Right atrium auricular region (tissue), 2 donors: ENCODE measurements around the gene TBC1D9B. TPM values are rescaled to one million over a fixed set of nuclear protein-coding genes. Genes with fewer than 3 reads are reported as not detected.
A peak's percentile ranks its signal among the peaks of the same experiment; 100 is the strongest.

Experiments used
- DNase-seq: peaks from one replicate; pipeline ENCODE4 v3.0.0-alpha.2; 2019; ENCODE audit warnings: low spot score
- H3K27ac ChIP-seq, 2 donors: fragments of 200-600 bp; sonication (generic); 1 replicate in 1 of 2; 2 replicates in 1 of 2; pipeline ENCODE4 v1.5.1; 2016 to 2019
- H3K27me3 ChIP-seq, 2 donors: fragments of 200-600 bp; sonication (generic); one replicate each; pipeline versions ENCODE4 v1.5.1 to v1.6.0; 2017 to 2019
- H3K36me3 ChIP-seq: fragments of 200-600 bp; sonication (generic); one replicate; pipeline ENCODE4 v1.5.1; 2016
- H3K4me1 ChIP-seq, 2 donors: fragments of 200-600 bp; sonication (generic); one replicate each; pipeline versions ENCODE4 v1.5.1 to v1.6.0; 2017 to 2019
- H3K4me3 ChIP-seq, 2 donors: fragments of 200-600 bp; sonication (generic); 1 replicate in 1 of 2; 2 replicates in 1 of 2; pipeline ENCODE4 v1.5.1; 2017 to 2019; ENCODE audit warnings: mild to moderate bottlenecking in 1 of 2, moderate library complexity in 1 of 2
- H3K9me3 ChIP-seq, 2 donors: fragments of 200-600 bp; sonication (generic); one replicate each; pipeline ENCODE4 v1.5.1; 2019
- total RNA-seq, 2 donors: library from RNA; depleted of rRNA; stranded (reverse); fragments of >200 nt; gene quantifications; one replicate each; pipeline ENCODE4 v1.1.0, GENCODE V29; 2016
- TF ChIP-seq, protein P1 (sequence below), 2 donors: fragments of 200-600 bp; sonication (generic); IDR thresholded peaks; one replicate each; pipeline ENCODE4 v1.5.1; 2019; ENCODE audit warnings: antibody characterized with exemption in 2 of 2

TBC1D9B gene
- total RNA-seq = 10 to 100 TPM; 33.5 to 57.7 TPM

DNA sequence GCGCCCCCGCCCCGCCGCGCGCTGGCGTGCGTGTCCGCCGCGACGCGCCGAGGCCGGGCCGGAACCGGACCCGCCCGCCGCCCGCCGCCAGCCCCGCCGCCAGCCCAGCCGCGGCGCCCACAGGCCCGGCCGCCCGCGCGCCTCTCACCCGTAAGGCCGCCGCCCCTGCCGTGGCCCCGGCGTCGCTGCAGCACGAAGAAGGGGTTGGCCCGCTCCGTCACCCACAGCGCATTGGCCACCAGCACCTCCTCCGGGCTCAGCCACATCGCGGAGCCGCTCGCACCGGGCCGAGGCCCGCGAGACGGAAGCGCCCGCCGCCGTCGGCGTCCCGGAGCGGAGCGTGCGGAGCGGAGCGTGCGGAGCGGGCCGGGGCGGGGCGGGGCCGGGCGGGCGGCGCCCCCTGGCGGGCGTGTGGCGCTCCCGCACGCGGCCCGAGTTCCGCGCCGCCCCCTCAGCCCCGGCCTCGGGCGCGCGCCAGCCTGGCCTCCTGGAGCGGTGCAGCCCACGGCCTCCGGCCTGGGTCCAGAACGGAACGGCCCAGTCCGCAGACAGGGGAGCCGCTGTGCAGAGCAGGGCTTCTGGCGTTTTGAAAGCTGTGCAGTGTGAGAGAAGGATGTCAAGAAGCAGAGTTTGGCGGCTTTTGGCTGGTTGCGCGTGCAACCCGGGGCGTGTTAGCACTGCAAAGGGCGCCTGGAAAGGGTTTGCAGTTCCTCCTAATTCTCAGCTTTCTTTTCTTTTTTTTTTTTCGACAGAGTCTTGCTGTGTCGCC, at the start of gene TBC1D9B:
TSS of gene TBC1D9B (minus strand) at position 342 of the 769 bp plus-strand sequence. CDS start at position 266, 76 bp downstream.
- peak; percentile 68 for DNase-seq
- Histone ChIP-seq H3K9me3 (no peaks in the 10 kb centered on the region), H3K36me3 (peaks cover 5% of the 10 kb centered on the region), H3K27ac (peak within 1 kb of the TSS; percentile 60 to 62), H3K4me1 (peaks cover 0 to 21% of the 10 kb centered on the region in 2 donors), H3K4me3 (peak within 1 kb of the TSS; percentile 61 to 65), H3K27me3 (no peaks in the 10 kb centered on the region)
- TF ChIP-seq, protein P1, sequence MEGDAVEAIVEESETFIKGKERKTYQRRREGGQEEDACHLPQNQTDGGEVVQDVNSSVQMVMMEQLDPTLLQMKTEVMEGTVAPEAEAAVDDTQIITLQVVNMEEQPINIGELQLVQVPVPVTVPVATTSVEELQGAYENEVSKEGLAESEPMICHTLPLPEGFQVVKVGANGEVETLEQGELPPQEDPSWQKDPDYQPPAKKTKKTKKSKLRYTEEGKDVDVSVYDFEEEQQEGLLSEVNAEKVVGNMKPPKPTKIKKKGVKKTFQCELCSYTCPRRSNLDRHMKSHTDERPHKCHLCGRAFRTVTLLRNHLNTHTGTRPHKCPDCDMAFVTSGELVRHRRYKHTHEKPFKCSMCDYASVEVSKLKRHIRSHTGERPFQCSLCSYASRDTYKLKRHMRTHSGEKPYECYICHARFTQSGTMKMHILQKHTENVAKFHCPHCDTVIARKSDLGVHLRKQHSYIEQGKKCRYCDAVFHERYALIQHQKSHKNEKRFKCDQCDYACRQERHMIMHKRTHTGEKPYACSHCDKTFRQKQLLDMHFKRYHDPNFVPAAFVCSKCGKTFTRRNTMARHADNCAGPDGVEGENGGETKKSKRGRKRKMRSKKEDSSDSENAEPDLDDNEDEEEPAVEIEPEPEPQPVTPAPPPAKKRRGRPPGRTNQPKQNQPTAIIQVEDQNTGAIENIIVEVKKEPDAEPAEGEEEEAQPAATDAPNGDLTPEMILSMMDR (IDR thresholded peaks at IDR 0.05) = peak; percentile 40 to 52

DNA sequence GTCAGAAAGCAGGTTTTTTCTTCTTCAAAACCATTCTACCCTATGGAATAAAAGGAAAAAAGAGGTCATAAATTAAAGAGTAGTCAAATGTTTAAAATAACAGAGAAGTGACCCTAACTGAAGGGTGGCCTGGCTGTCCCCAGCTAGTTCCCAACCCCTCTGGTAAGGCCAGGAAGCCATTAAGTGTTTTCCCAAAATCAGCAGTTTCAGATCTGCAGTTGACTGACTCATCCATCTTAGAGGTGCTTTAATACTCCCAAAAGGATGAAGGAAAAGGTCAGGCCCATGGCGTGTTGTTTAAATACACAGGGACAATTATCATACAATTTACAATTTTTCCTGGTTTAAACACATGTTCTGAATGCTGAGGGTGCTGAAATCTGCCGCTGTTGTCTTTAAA, 47.9 kb upstream of the TBC1D9B start:
- Histone ChIP-seq H3K9me3 (no peaks in the 10 kb centered on the region), H3K27me3 (no peaks in the 10 kb centered on the region), H3K4me1 (no peaks in the 10 kb centered on the region), H3K27ac (no peak overlapping the region), H3K4me3 (no peak overlapping the region), H3K36me3 (peaks cover 4% of the 10 kb centered on the region)
- TF ChIP-seq, protein P1 (IDR thresholded peaks at IDR 0.05) = no peak
- no peak for DNase-seq

DNA sequence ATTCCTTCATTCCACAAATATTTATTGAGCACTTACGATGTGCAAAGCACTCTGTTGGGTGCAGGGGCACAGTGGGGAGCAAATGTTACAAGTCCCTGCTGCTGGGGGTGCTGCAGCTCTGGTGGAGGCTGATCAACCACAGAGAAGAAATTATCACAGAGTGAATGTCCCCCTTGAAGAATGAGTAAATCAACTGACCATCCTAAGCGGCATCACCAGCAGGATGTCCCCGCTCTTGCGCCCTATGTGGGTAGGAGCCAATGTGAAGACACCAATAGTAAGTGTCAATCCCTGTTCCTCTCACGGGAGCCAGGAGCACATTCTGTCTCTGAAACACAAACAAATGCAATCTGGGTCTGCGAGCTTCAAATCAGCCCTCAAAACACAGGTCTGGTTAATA, 47.4 kb upstream of the TBC1D9B start:
- DNase-seq = no peak
- TF ChIP-seq, protein P1 (IDR thresholded peaks at IDR 0.05) = no peak
- H3K9me3 ChIP-seq = no peaks in the 10 kb centered on the region
- no peak overlapping the region for H3K27ac ChIP-seq
- H3K27me3 ChIP-seq = no peaks in the 10 kb centered on the region
- peaks cover 4% of the 10 kb centered on the region for H3K36me3 ChIP-seq
- H3K4me3 ChIP-seq = no peak overlapping the region
- no peaks in the 10 kb centered on the region for H3K4me1 ChIP-seq

DNA sequence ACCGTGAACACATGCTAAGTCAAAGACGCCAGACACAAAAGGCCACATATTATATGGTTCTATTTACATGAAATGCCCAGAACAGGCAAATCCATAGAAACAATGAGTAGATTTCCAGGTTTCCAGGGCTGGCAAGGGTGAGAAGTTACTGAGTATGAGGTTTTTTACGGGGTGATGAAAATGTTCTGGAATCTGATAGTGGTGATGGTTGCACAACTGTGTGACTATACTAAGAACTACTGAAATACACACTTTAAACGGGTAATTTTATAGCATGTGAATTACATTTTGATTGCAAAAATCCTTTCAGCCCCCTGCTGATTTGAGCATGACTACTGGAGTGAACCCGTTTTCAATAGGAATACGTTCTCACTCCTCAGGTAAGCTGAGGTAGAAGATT, 46.7 kb upstream of the TBC1D9B start:
- DNase-seq = no peak
- H3K4me1 ChIP-seq = no peaks in the 10 kb centered on the region
- no peaks in the 10 kb centered on the region for H3K9me3 ChIP-seq
- no peaks in the 10 kb centered on the region for H3K27me3 ChIP-seq
- H3K27ac ChIP-seq = no peak overlapping the region
- H3K36me3 ChIP-seq = peaks cover 4% of the 10 kb centered on the region
- no peak overlapping the region for H3K4me3 ChIP-seq
- TF ChIP-seq, protein P1 (IDR thresholded peaks at IDR 0.05) = no peak

DNA sequence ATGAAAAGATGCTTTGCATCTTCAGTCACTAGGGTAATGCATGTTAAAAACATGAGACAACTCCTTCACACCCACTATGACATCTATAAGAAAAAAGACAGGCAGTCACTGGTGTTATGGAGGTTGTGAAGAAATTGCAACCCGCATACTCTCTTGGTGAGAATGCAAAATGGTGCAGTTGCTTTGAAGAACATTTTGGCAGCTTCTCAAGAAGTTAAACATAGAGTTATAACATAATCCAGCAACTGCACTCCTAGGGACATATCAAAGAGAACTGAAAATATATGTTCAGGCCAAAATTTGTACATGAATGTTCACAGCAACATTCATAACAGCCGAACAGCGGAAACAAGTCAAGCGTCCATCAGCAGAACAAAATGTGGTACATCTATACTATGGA, 46.3 kb upstream of the TBC1D9B start:
- Histone ChIP-seq H3K36me3 (peaks cover 4% of the 10 kb centered on the region), H3K27me3 (no peaks in the 10 kb centered on the region), H3K4me3 (no peak overlapping the region), H3K9me3 (no peaks in the 10 kb centered on the region), H3K27ac (no peak overlapping the region), H3K4me1 (no peaks in the 10 kb centered on the region)
- TF ChIP-seq, protein P1 (IDR thresholded peaks at IDR 0.05) = no peak
- no peak for DNase-seq
